OCI-LY7 (cell line): ENCODE results near the gene TTC7B. TPM values are rescaled to one million over a fixed set of nuclear protein-coding genes. Genes with fewer than 3 reads are reported as not detected.

Source experiments
- BruUV-seq: library from RNA; stranded (reverse); fragments of 400-500 nt; replicated peaks from 2 replicates; lab custom pipeline; 2021; lab: Mats Ljungman, UMichigan
- CTCF ChIA-PET: fragments of 300-600 bp; sonication (Branson Sonifier 250); formaldehyde crosslinking; loops from one replicate; lab custom pipeline; 2022; ENCODE audit warnings: antibody characterized with exemption; ENCODE audit not compliant: unreplicated experiment; lab: Charles Lee
- POLR2A ChIA-PET: fragments of 300-600 bp; sonication (Branson Sonifier 250); formaldehyde crosslinking; loops from one replicate; lab custom pipeline; 2022; ENCODE audit warnings: antibody characterized with exemption; lab: Charles Lee
- DNase-seq: peaks from one replicate; pipeline ENCODE4 v3.0.0-alpha.2; 2015; ENCODE audit warnings: low spot score
- H2AFZ ChIP-seq: fragments of 200-600 bp; sonication (generic), shearing (Covaris generic); 2 replicates; pipeline ENCODE4 v1.6.1; 2014; ENCODE audit warnings: mild to moderate bottlenecking, antibody characterized with exemption, low read length, moderate library complexity
- H3K27ac ChIP-seq: fragments of 200-600 bp; sonication (generic); 2 replicates; pipeline ENCODE4 v1.5.1; 2014; ENCODE audit warnings: mixed run types, low read depth, mild to moderate bottlenecking, moderate library complexity, low read length, inconsistent platforms; ENCODE audit not compliant: poor library complexity, severe bottlenecking
- H3K36me3 ChIP-seq: fragments of 200-600 bp; sonication (generic); 2 replicates; pipeline ENCODE4 v1.6.1; 2014; ENCODE audit warnings: mild to moderate bottlenecking, antibody characterized with exemption, low read length, moderate library complexity, mixed read lengths; ENCODE audit not compliant: insufficient read depth
- H3K4me1 ChIP-seq: fragments of 200-600 bp; sonication (generic); 2 replicates; pipeline ENCODE4 v1.5.1; 2014; ENCODE audit warnings: mild to moderate bottlenecking, low read length; ENCODE audit not compliant: insufficient read depth, poor library complexity, severe bottlenecking
- H3K4me2 ChIP-seq: fragments of 200-600 bp; sonication (generic); 2 replicates; pipeline ENCODE4 v1.6.1; 2014; ENCODE audit warnings: mild to moderate bottlenecking, low read length
- H3K4me3 ChIP-seq: fragments of 200-600 bp; sonication (generic); 2 replicates; pipeline ENCODE4 v1.5.1; 2014; ENCODE audit warnings: mild to moderate bottlenecking, low read depth, low read length; ENCODE audit not compliant: poor library complexity, severe bottlenecking
- H3K79me2 ChIP-seq: fragments of 200-600 bp; sonication (generic); 2 replicates; pipeline ENCODE4 v1.6.1; 2016; ENCODE audit warnings: low read depth, mild to moderate bottlenecking, low read length, moderate library complexity, mixed read lengths; ENCODE audit not compliant: insufficient read depth
- H3K9me2 ChIP-seq: fragments of 200-600 bp; sonication (generic); 2 replicates; pipeline ENCODE4 v1.6.1; 2016; ENCODE audit warnings: mild to moderate bottlenecking, low read length, mixed read lengths; ENCODE audit not compliant: insufficient read depth
- H3K9me3 ChIP-seq: fragments of 200-600 bp; sonication (generic); 2 replicates; pipeline ENCODE4 v1.6.1; 2014; ENCODE audit warnings: mild to moderate bottlenecking, mixed run types, low read length, mixed read lengths
- H4K20me1 ChIP-seq: fragments of 200-600 bp; sonication (generic); 2 replicates; pipeline ENCODE4 v1.6.1; 2014; ENCODE audit warnings: mild to moderate bottlenecking, antibody characterized with exemption, low read length, moderate library complexity, mixed read lengths; ENCODE audit not compliant: insufficient read depth
- CTCF ChIP-seq: fragments of 200-600 bp; sonication (generic); conservative IDR thresholded peaks from 2 replicates; pipeline ENCODE4 v1.5.1; 2014; ENCODE audit warnings: mild to moderate bottlenecking, antibody characterized with exemption, low read length, moderate library complexity, mixed read lengths
- EZH2phosphoT487 ChIP-seq: fragments of 200-600 bp; sonication (generic); IDR thresholded peaks from 2 replicates; pipeline ENCODE4 v1.6.1; 2018; ENCODE audit warnings: low read depth, borderline replicate concordance, mild to moderate bottlenecking, mixed run types, antibody characterized with exemption, low read length, moderate library complexity, mixed read lengths
- intact Hi-C: fragments of 100-400 bp; cut with micrococcal nuclease; formaldehyde crosslinking; loops from one replicate; pipeline ENCODE4 v1.10.0; 2022; ENCODE audit not compliant: unreplicated experiment
- total RNA-seq, 2 experiments: library from RNA; depleted of rRNA in 1 of 2; stranded (reverse); fragments of >200 nt in 1 of 2; shearing (Covaris generic) in 1 of 2; gene quantifications; 2 replicates each; pipeline ENCODE4 v1.2.3, GENCODE V29; 2014 to 2022

Gene TTC7B
- total RNA-seq, 2 experiments from 2014 or later, result 0.19 to 0.51 TPM

- ChIA-PET POLR2A (no interaction called here), CTCF (no interaction called here)
- Histone ChIP-seq H3K4me3 (no peak overlapping the region), H3K9me3 (no peaks in the 10 kb centered on the region), H3K27ac (no peak overlapping the region), H3K4me1 (no peaks in the 10 kb centered on the region), H3K36me3 (no peaks in the 10 kb centered on the region), H2AFZ (no peak overlapping the region), H3K79me2 (no peaks in the 10 kb centered on the region), H3K4me2 (no peak overlapping the region), H3K9me2 (no peaks in the 10 kb centered on the region), H4K20me1 (no peaks in the 10 kb centered on the region)
- BruUV-seq, result no TSS peak
- intact Hi-C loops, result no loop called here
- DNase-seq, result no peak
- TF ChIP-seq CTCF (no peak), EZH2phosphoT487 (no peak)
These were observed 313.5 kb downstream of the TTC7B start for GRCh38 chr14:90502760-90503159.

GRCh38 chr14:90500665-90501370 is 315.4 kb downstream of the TTC7B start:
- Histone ChIP-seq H2AFZ (0 out of 2 replicates have a peak overlapping the region, but pooled peaks have one; percentile 48), H3K4me3 (no peak overlapping the region), H4K20me1 (no peaks in the 10 kb centered on the region), H3K4me2 (peak overlapping the region; percentile 35), H3K9me2 (no peaks in the 10 kb centered on the region), H3K79me2 (no peaks in the 10 kb centered on the region), H3K9me3 (no peaks in the 10 kb centered on the region), H3K27ac (no peak overlapping the region), H3K4me1 (no peaks in the 10 kb centered on the region), H3K36me3 (no peaks in the 10 kb centered on the region)
- TF ChIP-seq CTCF (no peak), EZH2phosphoT487 (no peak)
- intact Hi-C loops, result no loop called here
- ChIA-PET CTCF (no interaction called here), POLR2A (no interaction called here)
- no TSS peak for BruUV-seq
- DNase-seq, result peak; percentile 3

- DNase-seq, result no peak
- no peak overlapping the region for H3K27ac ChIP-seq
- peak overlapping the region; percentile 35; the same call in 1 of the 2 replicates for H3K4me2 ChIP-seq
- H4K20me1 ChIP-seq, result no peaks in the 10 kb centered on the region
- no peaks in the 10 kb centered on the region for H3K9me2 ChIP-seq
- 0 out of 2 replicates have a peak overlapping the region, but pooled peaks have one; percentile 48 for H2AFZ ChIP-seq
- no peaks in the 10 kb centered on the region for H3K36me3 ChIP-seq
- no TSS peak for BruUV-seq
- TF ChIP-seq EZH2phosphoT487 (no peak), CTCF (no peak)
- H3K9me3 ChIP-seq, result no peaks in the 10 kb centered on the region
- H3K79me2 ChIP-seq, result no peaks in the 10 kb centered on the region
- H3K4me3 ChIP-seq, result no peak overlapping the region
- ChIA-PET CTCF (no interaction called here), POLR2A (no interaction called here)
- intact Hi-C loops, result no loop called here
- H3K4me1 ChIP-seq, result no peaks in the 10 kb centered on the region
These were observed 316.1 kb downstream of the TTC7B start for GRCh38 chr14:90499908-90500664.
